ENCODE data around the gene ATP8B4. TPM values are rescaled to one million over a fixed set of nuclear protein-coding genes. Genes with fewer than 3 reads are reported as not detected.

ATP8B4 gene
- total and polyA plus RNA-seq, 2 donors from 2014 or later: 2.1 to 12.5 TPM

DNA sequence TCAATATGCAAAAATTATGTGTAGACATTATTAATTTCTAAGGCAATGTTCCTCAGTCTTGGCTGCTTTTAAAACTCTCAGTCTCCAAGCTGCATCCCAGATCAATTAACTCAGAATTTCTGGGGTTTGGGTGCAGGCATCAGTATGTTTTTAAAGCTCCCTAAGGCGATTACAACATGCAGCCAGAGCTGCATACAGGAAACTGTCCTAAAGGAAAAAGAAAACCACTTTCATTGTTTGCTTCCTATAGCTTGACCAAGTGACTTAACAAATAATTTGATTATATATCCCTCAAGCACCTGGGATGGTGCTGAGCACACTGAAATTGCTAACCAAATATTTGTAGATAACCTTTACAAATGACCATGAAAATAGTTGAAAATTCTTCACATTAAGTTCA lies 303.5 kb downstream of the ATP8B4 start:
- no peak overlapping the region for H3K4me3 ChIP-seq (ENCODE audit: low read length in 3 of 3)
- FAIRE-seq (no peak), DNase-seq (no peak)
- TF ChIP-seq, protein P1, sequence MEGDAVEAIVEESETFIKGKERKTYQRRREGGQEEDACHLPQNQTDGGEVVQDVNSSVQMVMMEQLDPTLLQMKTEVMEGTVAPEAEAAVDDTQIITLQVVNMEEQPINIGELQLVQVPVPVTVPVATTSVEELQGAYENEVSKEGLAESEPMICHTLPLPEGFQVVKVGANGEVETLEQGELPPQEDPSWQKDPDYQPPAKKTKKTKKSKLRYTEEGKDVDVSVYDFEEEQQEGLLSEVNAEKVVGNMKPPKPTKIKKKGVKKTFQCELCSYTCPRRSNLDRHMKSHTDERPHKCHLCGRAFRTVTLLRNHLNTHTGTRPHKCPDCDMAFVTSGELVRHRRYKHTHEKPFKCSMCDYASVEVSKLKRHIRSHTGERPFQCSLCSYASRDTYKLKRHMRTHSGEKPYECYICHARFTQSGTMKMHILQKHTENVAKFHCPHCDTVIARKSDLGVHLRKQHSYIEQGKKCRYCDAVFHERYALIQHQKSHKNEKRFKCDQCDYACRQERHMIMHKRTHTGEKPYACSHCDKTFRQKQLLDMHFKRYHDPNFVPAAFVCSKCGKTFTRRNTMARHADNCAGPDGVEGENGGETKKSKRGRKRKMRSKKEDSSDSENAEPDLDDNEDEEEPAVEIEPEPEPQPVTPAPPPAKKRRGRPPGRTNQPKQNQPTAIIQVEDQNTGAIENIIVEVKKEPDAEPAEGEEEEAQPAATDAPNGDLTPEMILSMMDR (IDR thresholded peaks at IDR 0.05; ENCODE audit: borderline replicate concordance, extremely low read depth, insufficient read depth): no peak
- no peaks in the 10 kb centered on the region for H3K36me3 ChIP-seq (ENCODE audit: control insufficient read depth in 2 of 3, insufficient read depth in 3 of 3, low read length in 3 of 3)
- no peaks in the 10 kb centered on the region for H3K27me3 ChIP-seq (ENCODE audit: control insufficient read depth, insufficient read depth, low read length)
- intact Hi-C loops (cut with DNase I): no loop called here
- H3K4me1 ChIP-seq (ENCODE audit: control insufficient read depth in 2 of 3, insufficient read depth in 2 of 3, low read depth in 1 of 3, low read length in 3 of 3): no peaks in the 10 kb centered on the region
- H3K9ac ChIP-seq (ENCODE audit: low read length in 3 of 3): no peak overlapping the region
- H3K9me3 ChIP-seq (ENCODE audit: control insufficient read depth in 2 of 3, insufficient read depth in 1 of 3, low read length in 3 of 3): no peaks in the 10 kb centered on the region
- no peak overlapping the region for H3K27ac ChIP-seq (ENCODE audit: low read depth in 2 of 2, low read length in 2 of 2)

DNA sequence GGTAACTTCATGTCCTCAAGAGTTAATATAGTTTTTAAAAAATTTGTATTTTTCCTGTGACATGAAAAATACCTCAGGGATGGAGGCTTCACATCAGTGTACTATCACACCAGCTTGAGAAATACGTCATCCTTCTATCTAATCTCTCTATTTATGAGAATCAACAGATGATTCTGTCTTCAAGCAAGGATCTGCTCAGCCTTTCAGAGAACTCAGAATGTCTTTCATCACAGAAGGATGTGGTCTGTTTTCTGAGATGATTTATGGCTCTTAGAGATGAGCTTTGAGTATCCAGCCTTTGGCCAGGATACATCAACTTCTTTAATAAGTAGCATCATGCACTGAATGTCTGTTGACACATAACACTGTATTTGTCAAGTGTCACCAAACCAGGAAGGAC lies 304.3 kb downstream of the ATP8B4 start:
- no peak for FAIRE-seq

DNA sequence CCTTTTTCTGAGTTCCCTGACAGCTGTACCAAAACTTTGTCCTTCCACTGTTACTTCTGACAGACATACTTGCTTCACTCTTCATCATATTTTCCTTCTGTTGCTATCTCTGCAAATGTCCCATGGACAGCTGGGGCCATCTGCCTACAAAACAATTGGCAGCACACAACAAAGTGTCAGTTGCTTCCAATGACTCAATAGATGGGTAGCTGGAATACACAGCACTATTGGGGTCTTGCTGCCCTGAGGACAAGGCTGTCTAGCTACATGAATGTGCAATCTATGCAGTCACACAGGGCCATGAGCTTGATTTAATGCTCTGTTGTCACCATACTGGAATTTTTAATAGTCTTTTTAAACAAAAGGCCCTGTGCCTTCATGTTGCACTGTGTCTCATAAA lies 305.4 kb downstream of the ATP8B4 start:
- TF ChIP-seq, protein P1 (IDR thresholded peaks at IDR 0.05; ENCODE audit: borderline replicate concordance, extremely low read depth, insufficient read depth): no peak
- Histone ChIP-seq H3K9ac (ENCODE audit: low read length in 3 of 3) (no peak overlapping the region), H3K36me3 (ENCODE audit: control insufficient read depth in 2 of 3, insufficient read depth in 3 of 3, low read length in 3 of 3) (no peaks in the 10 kb centered on the region), H3K4me1 (ENCODE audit: control insufficient read depth in 2 of 3, insufficient read depth in 2 of 3, low read depth in 1 of 3, low read length in 3 of 3) (no peaks in the 10 kb centered on the region), H3K27me3 (ENCODE audit: control insufficient read depth, insufficient read depth, low read length) (no peaks in the 10 kb centered on the region), H3K4me3 (ENCODE audit: low read length in 3 of 3) (no peak overlapping the region), H3K9me3 (ENCODE audit: control insufficient read depth in 2 of 3, insufficient read depth in 1 of 3, low read length in 3 of 3) (no peaks in the 10 kb centered on the region), H3K27ac (ENCODE audit: low read depth in 2 of 2, low read length in 2 of 2) (no peak overlapping the region)
- FAIRE-seq (no peak), DNase-seq (peak in 2 of 5 donors; percentile 12 to 17)
- intact Hi-C loops (cut with DNase I): no loop called here

More for the DNA sequence above, 304.3 kb downstream of the ATP8B4 start:
- TF ChIP-seq, protein P1 (IDR thresholded peaks at IDR 0.05; ENCODE audit: borderline replicate concordance, extremely low read depth, insufficient read depth): no peak
- Histone ChIP-seq H3K27ac (ENCODE audit: low read depth in 2 of 2, low read length in 2 of 2) (no peak overlapping the region), H3K27me3 (ENCODE audit: control insufficient read depth, insufficient read depth, low read length) (no peaks in the 10 kb centered on the region), H3K36me3 (ENCODE audit: control insufficient read depth in 2 of 3, insufficient read depth in 3 of 3, low read length in 3 of 3) (no peaks in the 10 kb centered on the region), H3K4me1 (ENCODE audit: control insufficient read depth in 2 of 3, insufficient read depth in 2 of 3, low read depth in 1 of 3, low read length in 3 of 3) (no peaks in the 10 kb centered on the region), H3K9ac (ENCODE audit: low read length in 3 of 3) (no peak overlapping the region), H3K4me3 (ENCODE audit: low read length in 3 of 3) (no peak overlapping the region), H3K9me3 (ENCODE audit: control insufficient read depth in 2 of 3, insufficient read depth in 1 of 3, low read length in 3 of 3) (no peaks in the 10 kb centered on the region)
- no peak for DNase-seq
- intact Hi-C loops (cut with DNase I): no loop called here

DNA sequence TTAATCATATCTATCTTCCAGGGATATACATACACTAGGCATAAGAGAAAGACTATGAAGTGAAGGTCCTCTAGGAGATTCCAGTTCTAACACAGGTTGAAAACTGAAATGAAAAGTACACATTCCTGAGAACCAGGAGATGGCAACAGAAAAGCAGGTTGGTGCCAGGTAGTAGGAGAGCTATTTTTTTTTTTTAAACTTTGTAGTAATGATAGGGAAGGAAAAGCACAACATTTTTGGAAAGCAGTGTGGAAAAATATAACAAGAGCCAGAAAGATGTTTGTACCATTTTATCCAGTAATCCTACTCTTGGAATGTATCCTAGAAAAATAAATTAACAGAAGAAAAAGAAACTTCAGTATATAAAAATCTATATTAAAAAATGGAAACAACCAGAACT lies 308.3 kb downstream of the ATP8B4 start:
- H3K36me3 ChIP-seq (ENCODE audit: control insufficient read depth in 2 of 3, insufficient read depth in 3 of 3, low read length in 3 of 3): no peaks in the 10 kb centered on the region
- H3K27ac ChIP-seq (ENCODE audit: low read depth in 2 of 2, low read length in 2 of 2): no peak overlapping the region
- H3K4me3 ChIP-seq (ENCODE audit: low read length in 3 of 3): no peak overlapping the region
- TF ChIP-seq, protein P1 (IDR thresholded peaks at IDR 0.05; ENCODE audit: borderline replicate concordance, extremely low read depth, insufficient read depth): no peak
- intact Hi-C loops (cut with DNase I): no loop called here
- no peak overlapping the region for H3K9ac ChIP-seq (ENCODE audit: low read length in 3 of 3)
- FAIRE-seq: no peak
- no peak for DNase-seq
- no peaks in the 10 kb centered on the region for H3K9me3 ChIP-seq (ENCODE audit: control insufficient read depth in 2 of 3, insufficient read depth in 1 of 3, low read length in 3 of 3)
- H3K4me1 ChIP-seq (ENCODE audit: control insufficient read depth in 2 of 3, insufficient read depth in 2 of 3, low read depth in 1 of 3, low read length in 3 of 3): no peaks in the 10 kb centered on the region
- no peaks in the 10 kb centered on the region for H3K27me3 ChIP-seq (ENCODE audit: control insufficient read depth, insufficient read depth, low read length)

All from kidney (tissue), 14 donors.